Stimulated activated naive B cell treated with anti-CD40 and anti-IgM and Interleukin-4, amounts not matched to agents 10 μg/mL and 1 μg/mL and 100 μg/mL, for 72 hours (primary cell): ENCODE results near the gene FSTL4.

Experiments used
- ATAC-seq, 2 donors: fragments of 150-1000 bp; cut with Tn5 transposase; replicated peaks; 2 replicates each; pipeline ENCODE4 v1.10.0; 2021; ENCODE audit warnings: moderate library complexity in 1 of 2
- DNase-seq: peaks from one replicate; pipeline ENCODE4 v3.0.0; 2021
- H3K27ac Mint-ChIP-seq: one replicate; pipeline ENCODE4 v1.8.0; 2022; ENCODE audit warnings: mild to moderate bottlenecking, mixed read lengths
- H3K27me3 Mint-ChIP-seq, 2 donors: one replicate each; pipeline ENCODE4 v1.8.0; 2022; ENCODE audit warnings: mixed read lengths in 2 of 2
- H3K36me3 Mint-ChIP-seq, 2 donors: one replicate each; pipeline ENCODE4 v1.8.0; 2022; ENCODE audit warnings: mixed read lengths in 2 of 2, mild to moderate bottlenecking in 1 of 2
- H3K4me1 Mint-ChIP-seq, 2 donors: one replicate each; pipeline ENCODE4 v1.8.0; 2022; ENCODE audit warnings: mixed read lengths in 2 of 2, mild to moderate bottlenecking in 1 of 2
- H3K4me3 Mint-ChIP-seq, 2 donors: one replicate each; pipeline ENCODE4 v1.8.0; 2022; ENCODE audit warnings: mild to moderate bottlenecking in 2 of 2, mixed read lengths in 2 of 2, moderate library complexity in 1 of 2
- H3K9me3 Mint-ChIP-seq, 2 donors: one replicate each; pipeline ENCODE4 v1.8.0; 2022; ENCODE audit warnings: mixed read lengths in 2 of 2, mild to moderate bottlenecking in 1 of 2

FSTL4 gene

DNA sequence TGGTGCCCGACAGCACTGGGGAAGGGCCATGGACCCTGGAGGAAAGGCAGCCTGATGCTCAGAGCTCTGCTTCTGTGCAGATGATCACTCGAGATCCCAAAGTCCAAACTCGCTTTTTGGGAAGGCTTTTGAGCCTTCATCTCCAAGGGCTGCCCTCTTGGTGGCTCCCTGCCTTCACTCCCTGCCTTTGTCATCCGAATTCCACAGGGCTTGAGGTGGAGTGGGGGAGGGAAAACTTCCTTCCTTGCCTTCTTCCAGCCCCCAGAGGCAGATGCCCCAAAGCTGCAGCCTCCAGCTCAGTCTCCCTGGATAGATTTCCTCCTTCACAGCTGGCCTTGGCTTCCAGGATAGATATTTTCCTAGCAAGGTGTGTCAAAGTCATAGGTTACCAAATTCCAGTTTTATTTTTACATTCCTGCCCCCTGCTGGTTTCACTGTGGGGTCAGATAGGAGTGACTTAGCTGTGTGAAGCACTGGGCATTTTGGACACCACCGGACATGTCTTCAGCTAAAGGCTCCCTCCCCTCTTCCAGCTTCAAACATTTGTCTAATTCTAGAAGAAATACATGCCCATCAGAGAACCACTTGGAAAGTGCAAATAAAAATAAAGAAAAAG lies 292.3 kb downstream of the FSTL4 start:
- no peak for ATAC-seq
- H3K27ac Mint-ChIP-seq = peak overlapping the region; percentile 77
- peaks cover 36 to 41% of the 10 kb centered on the region in 2 donors for H3K4me1 Mint-ChIP-seq
- no peak overlapping the region for H3K4me3 Mint-ChIP-seq
- H3K9me3 Mint-ChIP-seq = peaks cover 0 to 2% of the 10 kb centered on the region in 2 donors
- peaks cover 2 to 5% of the 10 kb centered on the region in 2 donors for H3K36me3 Mint-ChIP-seq
- H3K27me3 Mint-ChIP-seq = no peaks in the 10 kb centered on the region
- no peak for DNase-seq

- Mint-ChIP-seq H3K4me3 (no peak overlapping the region), H3K4me1 (peaks cover 28 to 33% of the 10 kb centered on the region in 2 donors), H3K27me3 (no peaks in the 10 kb centered on the region), H3K9me3 (peaks cover 0 to 2% of the 10 kb centered on the region in 2 donors), H3K36me3 (peaks cover 2 to 5% of the 10 kb centered on the region in 2 donors), H3K27ac (no peak overlapping the region)
- DNase-seq = no peak
- no peak for ATAC-seq
Observed at GRCh38 chr5:133319244-133319643, 293.1 kb downstream of the FSTL4 start.

DNA sequence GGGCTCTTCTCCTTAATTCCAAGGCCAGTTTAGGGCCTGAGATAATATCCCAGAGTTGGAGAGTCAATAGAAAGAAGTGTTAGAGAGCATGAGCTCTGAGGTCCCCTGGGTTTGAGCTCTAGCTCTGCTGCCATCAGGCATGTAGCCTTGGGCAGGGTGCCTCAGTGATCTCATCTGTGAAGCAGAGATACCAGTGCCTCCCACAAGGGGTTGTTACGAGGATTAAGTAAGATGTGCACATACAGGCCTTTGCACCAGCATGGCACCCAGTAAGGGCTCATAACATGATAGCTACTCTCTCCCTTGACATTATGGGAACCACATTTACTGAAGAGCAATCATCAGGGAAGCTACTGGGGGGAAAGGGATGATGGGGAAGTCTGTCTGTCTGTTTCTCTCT lies 294.8 kb downstream of the FSTL4 start:
- Mint-ChIP-seq H3K9me3 (peaks cover 0 to 2% of the 10 kb centered on the region in 2 donors), H3K4me1 (peaks cover 18 to 22% of the 10 kb centered on the region in 2 donors), H3K27me3 (no peaks in the 10 kb centered on the region), H3K36me3 (peaks cover 2 to 5% of the 10 kb centered on the region in 2 donors), H3K4me3 (no peak overlapping the region), H3K27ac (no peak overlapping the region)
- ATAC-seq (no peak), DNase-seq (no peak)

DNA sequence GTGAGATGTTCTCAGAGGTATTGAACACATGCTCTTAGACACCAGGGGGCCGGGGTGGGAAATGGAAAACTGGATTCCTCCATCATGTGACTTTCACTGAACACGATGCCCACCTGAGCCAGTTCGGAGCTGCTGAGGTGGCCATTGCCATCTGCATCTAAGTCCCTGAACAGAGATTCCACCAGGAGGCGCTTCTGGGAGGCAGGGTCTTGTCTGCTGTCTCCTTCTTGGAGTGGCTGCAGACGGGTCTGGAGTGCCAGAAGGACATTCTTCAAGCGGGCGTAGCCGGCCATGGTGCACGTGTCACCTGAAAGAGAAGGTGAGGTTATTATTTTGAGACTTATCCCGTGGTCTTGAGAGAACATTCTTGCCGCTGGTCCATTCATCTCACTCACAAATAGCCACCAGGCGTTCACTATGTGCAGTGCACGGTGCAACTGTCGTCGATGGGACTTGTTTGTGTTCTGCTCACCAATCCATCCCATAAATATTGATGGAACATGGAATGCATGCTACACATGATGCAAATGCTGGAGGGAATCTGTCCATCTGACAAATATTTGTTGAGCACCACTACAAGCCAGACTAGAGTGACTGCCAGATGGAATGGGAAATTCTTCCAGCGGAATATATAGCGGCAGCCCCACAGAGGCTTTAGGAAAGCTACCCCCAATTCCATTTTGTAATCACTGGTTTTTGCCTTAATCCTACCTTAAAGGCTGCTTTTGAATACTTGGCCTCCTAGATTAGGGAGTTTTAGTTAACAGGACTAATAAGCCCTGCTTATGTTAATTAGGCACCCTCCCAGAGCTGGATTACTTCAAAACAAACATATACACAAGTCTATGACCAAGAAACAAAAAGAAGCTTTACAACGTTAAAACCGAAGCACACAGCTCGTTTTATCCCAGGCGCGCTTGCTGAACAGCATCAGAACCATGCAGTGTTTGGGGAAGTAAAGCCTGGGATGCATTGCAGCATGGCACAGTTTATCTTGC lies 295.7 kb downstream of the FSTL4 start:
- Mint-ChIP-seq H3K36me3 (peaks cover 2 to 4% of the 10 kb centered on the region in 2 donors), H3K4me1 (peaks cover 12 to 13% of the 10 kb centered on the region in 2 donors), H3K27ac (no peak overlapping the region), H3K4me3 (no peak overlapping the region), H3K9me3 (peaks cover 0 to 2% of the 10 kb centered on the region in 2 donors), H3K27me3 (no peaks in the 10 kb centered on the region)
- DNase-seq = no peak
- ATAC-seq = no peak

DNA sequence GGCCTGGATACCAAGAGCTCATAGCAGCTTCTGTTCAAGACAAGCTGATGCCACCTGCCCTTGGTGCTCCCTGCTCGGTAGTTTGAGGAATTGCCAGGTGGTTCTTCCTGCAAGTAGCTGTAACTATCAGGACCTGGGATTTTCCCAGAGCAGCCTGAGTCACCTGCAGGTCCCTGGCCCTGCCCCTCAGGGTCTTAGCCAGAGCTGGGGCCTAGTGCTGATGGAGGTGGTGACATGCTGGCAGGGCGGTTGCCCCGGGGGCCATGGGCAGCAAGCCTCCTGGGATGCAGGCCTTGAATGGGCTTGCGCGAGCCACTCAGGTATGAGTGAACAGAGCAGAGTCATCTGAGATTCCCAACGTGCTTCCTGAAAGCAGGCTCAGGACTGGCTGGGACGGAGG lies 298.3 kb downstream of the FSTL4 start:
- no peaks in the 10 kb centered on the region for H3K9me3 Mint-ChIP-seq
- H3K27ac Mint-ChIP-seq = no peak overlapping the region
- H3K27me3 Mint-ChIP-seq = peaks cover 0 to 3% of the 10 kb centered on the region in 2 donors
- no peaks in the 10 kb centered on the region for H3K36me3 Mint-ChIP-seq
- no peak for DNase-seq
- H3K4me1 Mint-ChIP-seq = peaks cover under 1 to 4% of the 10 kb centered on the region in 2 donors
- no peak overlapping the region for H3K4me3 Mint-ChIP-seq
- no peak for ATAC-seq

GRCh38 chr5:133311176-133311575 lies 301.2 kb downstream of the FSTL4 start:
- Mint-ChIP-seq H3K4me1 (peaks cover 5 to 6% of the 10 kb centered on the region in 2 donors), H3K27me3 (peaks cover 0 to 8% of the 10 kb centered on the region in 2 donors), H3K4me3 (no peak overlapping the region), H3K36me3 (no peaks in the 10 kb centered on the region), H3K27ac (no peak overlapping the region), H3K9me3 (no peaks in the 10 kb centered on the region)
- DNase-seq = no peak
- no peak for ATAC-seq

- no peak overlapping the region for H3K27ac Mint-ChIP-seq
- H3K4me1 Mint-ChIP-seq = peaks cover 5 to 6% of the 10 kb centered on the region in 2 donors
- H3K4me3 Mint-ChIP-seq = no peak overlapping the region
- H3K9me3 Mint-ChIP-seq = no peaks in the 10 kb centered on the region
- H3K36me3 Mint-ChIP-seq = no peaks in the 10 kb centered on the region
- ATAC-seq (no peak), DNase-seq (no peak)
- peaks cover 0 to 8% of the 10 kb centered on the region in 2 donors for H3K27me3 Mint-ChIP-seq
Observed at GRCh38 chr5:133309984-133310621, 302.2 kb downstream of the FSTL4 start.

- Mint-ChIP-seq H3K4me1 (peaks cover 5 to 6% of the 10 kb centered on the region in 2 donors), H3K36me3 (no peaks in the 10 kb centered on the region), H3K9me3 (no peaks in the 10 kb centered on the region), H3K27me3 (peaks cover 0 to 8% of the 10 kb centered on the region in 2 donors), H3K4me3 (no peak overlapping the region), H3K27ac (peak overlapping the region; percentile 88)
- DNase-seq (no peak), ATAC-seq (peak; percentile 48 to 52)
Observed at GRCh38 chr5:133309166-133309795, 303.1 kb downstream of the FSTL4 start.

DNA sequence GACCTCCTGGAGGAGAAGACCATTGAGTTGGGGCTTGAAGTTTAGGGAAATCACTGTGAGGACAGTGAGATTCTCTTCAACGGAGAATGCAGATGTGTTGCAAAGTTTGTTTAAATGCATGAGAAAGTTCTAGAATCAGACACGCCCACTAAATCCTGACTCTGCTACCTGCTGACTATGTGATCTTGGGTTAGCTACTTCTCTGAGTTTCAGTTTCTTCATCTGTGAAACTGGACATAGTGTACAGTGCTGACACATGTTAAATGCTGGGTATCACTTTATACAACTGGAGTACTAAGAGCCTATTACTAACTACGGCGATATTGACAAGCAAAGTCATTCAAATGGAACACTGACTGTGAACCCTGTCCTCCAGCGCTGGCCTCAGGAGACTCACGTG lies 305.1 kb downstream of the FSTL4 start:
- DNase-seq (no peak), ATAC-seq (peak in 1 of 2 donors; percentile 47)
- Mint-ChIP-seq H3K4me3 (no peak overlapping the region), H3K4me1 (peaks cover 5 to 6% of the 10 kb centered on the region in 2 donors), H3K27ac (no peak overlapping the region), H3K36me3 (no peaks in the 10 kb centered on the region), H3K27me3 (peaks cover 0 to 8% of the 10 kb centered on the region in 2 donors), H3K9me3 (no peaks in the 10 kb centered on the region)

DNA sequence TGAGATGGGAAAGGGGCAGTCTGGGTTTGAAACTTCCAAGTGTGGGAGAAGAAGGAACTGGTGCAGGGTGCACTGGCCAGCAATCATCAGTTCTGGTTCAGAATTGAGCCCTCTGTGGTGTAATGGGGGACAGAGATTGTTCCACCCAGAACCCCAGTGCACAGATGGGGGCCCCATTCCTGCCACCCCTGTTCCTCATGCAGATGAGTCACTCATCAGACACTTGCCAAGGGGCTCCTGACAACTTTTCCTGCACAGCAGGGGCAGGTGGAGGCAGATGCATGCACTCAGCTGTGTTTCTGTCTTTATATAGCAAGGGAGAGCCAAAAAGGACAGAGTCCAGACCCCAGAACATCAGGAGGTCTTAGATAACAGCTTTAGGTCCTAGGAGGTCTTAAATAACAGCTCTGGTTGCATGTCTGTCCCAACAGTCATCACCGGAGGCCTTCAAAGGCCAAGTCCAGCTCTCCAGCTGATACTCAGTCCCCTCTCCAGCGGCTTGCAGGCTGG lies 307.6 kb downstream of the FSTL4 start:
- no peaks in the 10 kb centered on the region for H3K9me3 Mint-ChIP-seq
- H3K4me1 Mint-ChIP-seq = peaks cover 5 to 6% of the 10 kb centered on the region in 2 donors
- no peak for DNase-seq
- no peak overlapping the region for H3K27ac Mint-ChIP-seq
- no peaks in the 10 kb centered on the region for H3K36me3 Mint-ChIP-seq
- ATAC-seq = no peak
- H3K27me3 Mint-ChIP-seq = peaks cover 0 to 8% of the 10 kb centered on the region in 2 donors
- no peak overlapping the region for H3K4me3 Mint-ChIP-seq

DNA sequence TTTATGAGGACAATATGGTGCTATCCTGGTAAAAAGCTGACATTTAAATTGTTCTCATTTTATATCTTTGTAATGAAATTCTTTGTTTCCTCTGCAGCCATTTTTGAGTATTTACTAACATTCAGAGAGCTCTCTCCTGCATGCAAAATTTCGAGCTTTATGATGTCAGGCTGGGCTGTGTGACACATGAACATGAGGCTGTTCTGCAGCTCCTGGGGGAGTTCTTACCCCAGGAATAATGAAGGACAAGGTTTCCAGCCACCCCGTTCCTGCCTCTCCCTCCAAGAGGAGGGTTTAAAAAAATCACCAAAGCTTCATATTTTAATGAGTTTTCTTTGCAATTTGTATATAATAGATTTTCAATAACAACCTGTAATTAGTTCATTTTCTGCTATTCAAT lies 308.2 kb downstream of the FSTL4 start:
- peaks cover 0 to 6% of the 10 kb centered on the region in 2 donors for H3K27me3 Mint-ChIP-seq
- ATAC-seq (no peak), DNase-seq (no peak)
- H3K27ac Mint-ChIP-seq = no peak overlapping the region
- no peaks in the 10 kb centered on the region for H3K36me3 Mint-ChIP-seq
- H3K4me3 Mint-ChIP-seq = no peak overlapping the region
- no peaks in the 10 kb centered on the region for H3K9me3 Mint-ChIP-seq
- peaks cover 2 to 6% of the 10 kb centered on the region in 2 donors for H3K4me1 Mint-ChIP-seq

DNA sequence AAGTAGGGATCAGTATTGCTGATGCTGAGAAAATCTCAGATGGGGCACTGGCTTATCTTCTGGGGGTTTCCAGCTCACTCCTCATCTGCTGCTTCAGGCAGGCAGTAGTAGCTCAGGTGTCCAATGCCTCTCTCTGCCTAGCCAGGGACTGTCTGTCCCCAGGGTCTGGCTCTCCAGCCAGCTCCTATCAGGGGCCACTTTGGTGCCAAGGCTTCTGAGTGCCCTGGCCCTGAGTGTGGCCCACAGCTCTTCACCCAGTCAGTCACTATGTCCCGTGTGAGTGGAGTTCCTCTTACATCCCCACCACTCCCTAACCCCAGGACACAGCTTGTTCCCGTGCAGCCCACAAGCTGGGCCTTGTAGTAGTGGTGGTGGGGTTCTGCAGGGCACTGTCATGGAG lies 309.0 kb downstream of the FSTL4 start:
- Mint-ChIP-seq H3K36me3 (no peaks in the 10 kb centered on the region), H3K4me3 (no peak overlapping the region), H3K4me1 (peaks cover 0 to 6% of the 10 kb centered on the region in 2 donors), H3K9me3 (no peaks in the 10 kb centered on the region), H3K27me3 (no peaks in the 10 kb centered on the region), H3K27ac (no peak overlapping the region)
- DNase-seq (no peak), ATAC-seq (no peak)

GRCh38 chr5:133299728-133300127 lies 312.6 kb downstream of the FSTL4 start:
- Mint-ChIP-seq H3K4me1 (no peaks in the 10 kb centered on the region), H3K27ac (no peak overlapping the region), H3K9me3 (no peaks in the 10 kb centered on the region), H3K27me3 (no peaks in the 10 kb centered on the region), H3K36me3 (no peaks in the 10 kb centered on the region), H3K4me3 (no peak overlapping the region)
- DNase-seq (no peak), ATAC-seq (no peak)

GRCh38 chr5:133299021-133299420 lies 313.3 kb downstream of the FSTL4 start:
- ATAC-seq = no peak
- Mint-ChIP-seq H3K9me3 (no peaks in the 10 kb centered on the region), H3K27me3 (no peaks in the 10 kb centered on the region), H3K27ac (peak overlapping the region; percentile 27), H3K4me3 (no peak overlapping the region), H3K36me3 (no peaks in the 10 kb centered on the region), H3K4me1 (no peaks in the 10 kb centered on the region)
- no peak for DNase-seq
